H1 (cell line): Measurements from ENCODE around the gene MYL7. TPM values are rescaled to one million over a fixed set of nuclear protein-coding genes. Genes with fewer than 3 reads are reported as not detected.

ENCODE experiments used
- CTCF ChIA-PET: fragments of 300-600 bp; sonication (Branson Sonifier 250); formaldehyde crosslinking; loops from one replicate; lab custom pipeline; 2021; ENCODE audit not compliant: partially characterized antibody; lab: Charles Lee
- POLR2A ChIA-PET: fragments of 300-600 bp; sonication (Branson Sonifier 250); formaldehyde crosslinking; loops from one replicate; lab custom pipeline; 2021; ENCODE audit warnings: inconsistent platforms; ENCODE audit not compliant: partially characterized antibody; lab: Charles Lee
- DNase-seq, 2 experiments: peaks; one replicate each; pipeline versions ENCODE4 v3.0.0 to v3.0.0-alpha.2; 2010 to 2022; ENCODE audit warnings: low spot score in 2 of 2, low read depth in 1 of 2, mixed read lengths in 1 of 2
- FAIRE-seq: peaks from 2 replicates; lab custom pipeline; 2011; peaks lifted over from hg19 to GRCh38; lab: Jason Lieb, UNC
- H2AFZ ChIP-seq: 2 replicates; pipeline ENCODE4 v1.8.1; 2012; ENCODE audit warnings: low read length, inconsistent platforms
- H2AK5ac ChIP-seq: 2 replicates; pipeline ENCODE4 v1.6.1; 2013; ENCODE audit warnings: low read depth, low read length
- H2BK120ac ChIP-seq: replicated peaks from 2 replicates; pipeline ENCODE3; 2013; ENCODE audit warnings: low read depth, low read length, inconsistent platforms
- H2BK12ac ChIP-seq: 2 replicates; pipeline ENCODE4 v1.6.1; 2013; ENCODE audit warnings: low read depth, low read length
- H2BK15ac ChIP-seq: 2 replicates; pipeline ENCODE4 v1.6.1; 2013; ENCODE audit warnings: low read length
- H2BK20ac ChIP-seq: 2 replicates; pipeline ENCODE4 v1.6.1; 2013; ENCODE audit warnings: low read length
- H2BK5ac ChIP-seq: 2 replicates; pipeline ENCODE4 v1.6.1; 2013; ENCODE audit warnings: low read depth, low read length
- H3K14ac ChIP-seq: 2 replicates; pipeline ENCODE4 v1.6.1; 2013; ENCODE audit warnings: inconsistent platforms; ENCODE audit not compliant: insufficient read length
- H3K18ac ChIP-seq: 2 replicates; pipeline ENCODE4 v1.6.1; 2013; ENCODE audit warnings: low read length; ENCODE audit errors: extremely low read depth
- H3K23ac ChIP-seq: 2 replicates; pipeline ENCODE4 v1.6.1; 2013; ENCODE audit warnings: inconsistent platforms; ENCODE audit not compliant: insufficient read length
- H3K23me2 ChIP-seq: 2 replicates; pipeline ENCODE4 v1.6.1; 2013; ENCODE audit warnings: low read depth, low read length
- H3K27ac ChIP-seq: 2 replicates; pipeline ENCODE4 v1.6.1; 2011; ENCODE audit warnings: low read depth, low read length, inconsistent platforms
- H3K27me3 ChIP-seq, 4 experiments: replicated peaks in 1 of 4; 1 replicate in 1 of 4; 2 replicates in 3 of 4; pipeline versions ENCODE4 v1.6.1 to v1.8.1; 2011 to 2013; ENCODE audit warnings: low read length in 3 of 4, mild to moderate bottlenecking in 3 of 4, inconsistent platforms in 2 of 4, mixed read lengths in 2 of 4, moderate library complexity in 1 of 4; ENCODE audit not compliant: control insufficient read depth in 3 of 4, insufficient read depth in 3 of 4; ENCODE audit errors: extremely low read depth in 1 of 4
- H3K36me3 ChIP-seq, 4 experiments: 2 replicates each; pipeline versions ENCODE4 v1.6.1 to v1.8.1; 2011 to 2013; ENCODE audit warnings: mild to moderate bottlenecking in 4 of 4, low read length in 3 of 4, moderate library complexity in 2 of 4, control low read depth in 1 of 4, inconsistent platforms in 1 of 4; ENCODE audit not compliant: insufficient read depth in 4 of 4, control insufficient read depth in 2 of 4
- H3K4ac ChIP-seq: replicated peaks from 2 replicates; pipeline ENCODE3; 2013; ENCODE audit warnings: low read length, low read depth, mixed read lengths, inconsistent platforms; ENCODE audit not compliant: insufficient read length
- H3K4me1 ChIP-seq, 4 experiments: replicated peaks in 1 of 4; 1 replicate in 1 of 4; 2 replicates in 3 of 4; pipeline versions ENCODE4 v1.6.1 to v1.8.1; 2011 to 2013; ENCODE audit warnings: low read length in 3 of 4, inconsistent platforms in 2 of 4, mixed read lengths in 1 of 4; ENCODE audit not compliant: insufficient read depth in 4 of 4, control insufficient read depth in 3 of 4
- H3K4me2 ChIP-seq, 2 experiments: 2 replicates each; pipeline versions ENCODE4 v1.6.1 to v1.8.1; 2011 to 2013; ENCODE audit warnings: low read depth in 2 of 2, low read length in 2 of 2, control low read depth in 1 of 2, inconsistent platforms in 1 of 2, mild to moderate bottlenecking in 1 of 2; ENCODE audit not compliant: insufficient read depth in 1 of 2
- H3K4me3 ChIP-seq, 4 experiments: fragments of 200-600, 300-600 bp in 1 of 4; sonication (generic), shearing (Covaris generic), sonication (Bioruptor Twin) in 1 of 4; 2 replicates each; pipeline versions ENCODE4 v1.5.1 to v1.8.1; 2011 to 2016; ENCODE audit warnings: low read length in 4 of 4, low read depth in 3 of 4, control low read depth in 2 of 4, inconsistent platforms in 2 of 4, mild to moderate bottlenecking in 2 of 4, mixed read lengths in 1 of 4, moderate library complexity in 1 of 4; ENCODE audit not compliant: insufficient read depth in 2 of 4; ENCODE audit errors: extremely low read depth in 1 of 4
- H3K56ac ChIP-seq: replicated peaks from 2 replicates; pipeline ENCODE3; 2013; ENCODE audit warnings: low read depth, mild to moderate bottlenecking, mixed read lengths, low read length, inconsistent platforms; ENCODE audit not compliant: insufficient read length
- H3K79me1 ChIP-seq: 2 replicates; pipeline ENCODE4 v1.6.1; 2013; ENCODE audit warnings: low read depth, low read length, control low read depth
- H3K79me2 ChIP-seq, 2 experiments: 2 replicates each; pipeline versions ENCODE4 v1.6.1 to v1.8.1; 2012 to 2013; ENCODE audit warnings: low read length in 2 of 2, mild to moderate bottlenecking in 2 of 2, inconsistent platforms in 1 of 2; ENCODE audit not compliant: insufficient read depth in 2 of 2, control insufficient read depth in 1 of 2
- H3K9ac ChIP-seq, 4 experiments: replicated peaks in 1 of 4; 1 replicate in 1 of 4; 2 replicates in 3 of 4; pipeline versions ENCODE4 v1.6.1 to v1.8.1; 2011 to 2013; ENCODE audit warnings: low read depth in 3 of 4, low read length in 3 of 4, control low read depth in 2 of 4, mild to moderate bottlenecking in 2 of 4, moderate library complexity in 2 of 4, inconsistent platforms in 1 of 4; ENCODE audit errors: extremely low read depth in 1 of 4
- H3K9me3 ChIP-seq, 2 experiments: 2 replicates each; pipeline versions ENCODE4 v1.6.1 to v1.8.1; 2012 to 2013; ENCODE audit warnings: mild to moderate bottlenecking in 2 of 2, moderate library complexity in 2 of 2, control low read depth in 1 of 2, inconsistent platforms in 1 of 2, low read depth in 1 of 2, low read length in 1 of 2, mixed read lengths in 1 of 2; ENCODE audit not compliant: insufficient read depth in 2 of 2
- H4K20me1 ChIP-seq, 2 experiments: replicated peaks in 1 of 2; 2 replicates each; pipeline versions ENCODE3 to v1.8.1; 2011 to 2013; ENCODE audit warnings: inconsistent platforms in 2 of 2, low read length in 2 of 2, mild to moderate bottlenecking in 1 of 2; ENCODE audit not compliant: insufficient read depth in 2 of 2, control insufficient read depth in 1 of 2
- H4K5ac ChIP-seq: 2 replicates; pipeline ENCODE4 v1.6.1; 2013; ENCODE audit warnings: low read length, low read depth, mixed read lengths, inconsistent platforms; ENCODE audit not compliant: insufficient read length
- H4K8ac ChIP-seq: 2 replicates; pipeline ENCODE4 v1.8.0; 2013; ENCODE audit warnings: mild to moderate bottlenecking, moderate library complexity, low read length, inconsistent platforms; ENCODE audit not compliant: insufficient read depth; ENCODE audit errors: extremely low read depth
- H4K91ac ChIP-seq: replicated peaks from 2 replicates; pipeline ENCODE3; 2013; ENCODE audit warnings: low read length, mixed read lengths, inconsistent platforms; ENCODE audit not compliant: insufficient read length
- CBX5 ChIP-seq: fragments of 300-800, 300-1000 bp; sonication (generic); IDR thresholded peaks from 2 replicates; pipeline ENCODE4 v1.7.1; 2016; ENCODE audit warnings: antibody characterized with exemption, low read length, low read depth
- POU5F1 ChIP-seq: IDR thresholded peaks from 2 replicates; pipeline ENCODE4 v1.6.1; 2011; ENCODE audit warnings: low read depth, mild to moderate bottlenecking, low read length, moderate library complexity
- RAD21 ChIP-seq, 2 experiments: IDR thresholded peaks in 1 of 2; conservative IDR thresholded peaks in 1 of 2; 2 replicates each; pipeline ENCODE4 v1.6.1; 2011; ENCODE audit warnings: low read depth in 2 of 2, low read length in 2 of 2, improper control_type of control experiment in 1 of 2, inconsistent platforms in 1 of 2, mild to moderate bottlenecking in 1 of 2, moderate library complexity in 1 of 2
- RFX5 ChIP-seq: IDR thresholded peaks from 2 replicates; pipeline ENCODE4 v1.6.1; 2011; ENCODE audit warnings: low read depth, low read length, improper control_type of control experiment, borderline replicate concordance
- TAF7 ChIP-seq: optimal IDR thresholded peaks from 2 replicates; pipeline ENCODE3; 2011; ENCODE audit warnings: low read depth, mild to moderate bottlenecking, inconsistent platforms, low read length, moderate library complexity, borderline replicate concordance
- WGBS, 2 experiments: shearing (Covaris generic) in 1 of 2; methylation state at CpG; one replicate each; pipeline versions ENCODE4 v1.1.6 to v1.1.7; 2013 to 2015; ENCODE audit warnings: low lambda C conversion rate in 2 of 2, mixed read lengths in 2 of 2, inconsistent platforms in 1 of 2, low coverage in 1 of 2, missing lambda C conversion rate in 1 of 2; ENCODE audit not compliant: insufficient replicate concordance in 2 of 2, insufficient coverage in 1 of 2, insufficient read length in 1 of 2; ENCODE audit errors: extremely low coverage in 1 of 2, missing lambda C conversion rate in 1 of 2; 5-methylcytosine and 5-hydroxymethylcytosine counted together
- polyA plus RNA-seq, 7 experiments: library from polyadenylated mRNA; depleted of rRNA in 3 of 7; stranded (reverse) in 5 of 7; unstranded in 2 of 7; fragments of >200 nt in 5 of 7; fragments of 200-250 nt in 2 of 7; gene quantifications; 1 replicate in 5 of 7; 2 replicates in 1 of 7; 4 replicates in 1 of 7; pipeline versions ENCODE4 v1.2.1 to v1.2.3, GENCODE V29; 2011 to 2013; ENCODE audit warnings: missing spikeins in 2 of 7, mixed read lengths in 2 of 7
- total RNA-seq: library from RNA; stranded (reverse); fragmentation: NEBNext Ultra II Directional; extraction: Animal tissue kit (Norgen Biotek cat#: 25700); gene quantifications from 2 replicates; pipeline ENCODE4 v1.2.1, GENCODE V29; 2021

Gene MYL7
- total and polyA plus RNA-seq, 2 of the 8 experiments (the other 6 are each of a cell fraction or from before 2014, with no cell fraction given), result 3.3 to 3.4 TPM

- Histone ChIP-seq H3K27ac (no peak overlapping the region), H3K4me1 (peaks cover 0 to 20% (median 8%) of the 10 kb centered on the region in 4 experiments; a peak in 4 of 7 replicates), H2BK12ac (no peak overlapping the region), H3K36me3 (no peaks in the 10 kb centered on the region), H3K14ac (no peak overlapping the region), H2BK15ac (no peak overlapping the region), H2BK5ac (no peak overlapping the region), H3K27me3 (peaks cover 9 to 16% (median 13%) of the 10 kb centered on the region in 4 experiments), H3K23me2 (peaks cover 8% of the 10 kb centered on the region; the same call in 1 of the 2 replicates), H2AFZ (no peak overlapping the region), H3K9me3 (no peaks in the 10 kb centered on the region), H3K4ac (no peak overlapping the region), H3K4me3 (no peak overlapping the region), H4K5ac (no peak overlapping the region), H3K79me1 (no peaks in the 10 kb centered on the region), H3K23ac (no peak overlapping the region), H2BK20ac (no peak overlapping the region), H3K9ac (no peak overlapping the region), H3K79me2 (no peaks in the 10 kb centered on the region), H2BK120ac (no peak overlapping the region), H3K18ac (no peak overlapping the region), H3K56ac (no peak overlapping the region), H3K4me2 (no peak overlapping the region), H2AK5ac (no peak overlapping the region), H4K20me1 (no peaks in the 10 kb centered on the region), H4K91ac (no peak overlapping the region), H4K8ac (0 out of 2 replicates have a peak overlapping the region, but pooled peaks have one; percentile 35)
- WGBS, 2 experiments, result 88% methylated on average over 18 of the region's 18 CpGs; no CpG with 5 or more reads in 1 of the 2 experiments
- TF ChIP-seq CBX5 (no peak), RFX5 (0 out of 2 replicates have a peak, but pooled peaks have one; percentile 46), RAD21 (IDR thresholded peaks at IDR 0.05 in 1 of 2, conservative IDR thresholded peaks at IDR 0.05 in 1 of 2; ENCODE audit: low read depth in 2 of 2, low read length in 2 of 2) (no peak), POU5F1 (no peak), TAF7 (no peak)
- no peak for DNase-seq
- POLR2A ChIA-PET, result interaction anchor here (0.9 kb wide), 1 partner anchor 52 kb away, joined by 3 read pairs; no protein-coding TSS in a partner anchor
- no peak for FAIRE-seq
- CTCF ChIA-PET, result interaction anchor here (1.0 to 6.1 kb wide), 3 partner anchors 18 to 77 kb away, joined by 3 to 46 read pairs (median 6); no protein-coding TSS in a partner anchor
These were observed 8.7 kb upstream of the MYL7 start for GRCh38 chr7:44149571-44150465.
